Measurements from ENCODE around the gene ZSWIM9. TPM values are rescaled to one million over a fixed set of nuclear protein-coding genes. Genes with fewer than 3 reads are reported as not detected.
A peak's percentile ranks its signal among the peaks of the same experiment; 100 is the strongest.

The ZSWIM9 gene
- total RNA-seq, 6 donors from 2014 or later, result 2.9 to 13.2 (median 8.0) TPM

DNA sequence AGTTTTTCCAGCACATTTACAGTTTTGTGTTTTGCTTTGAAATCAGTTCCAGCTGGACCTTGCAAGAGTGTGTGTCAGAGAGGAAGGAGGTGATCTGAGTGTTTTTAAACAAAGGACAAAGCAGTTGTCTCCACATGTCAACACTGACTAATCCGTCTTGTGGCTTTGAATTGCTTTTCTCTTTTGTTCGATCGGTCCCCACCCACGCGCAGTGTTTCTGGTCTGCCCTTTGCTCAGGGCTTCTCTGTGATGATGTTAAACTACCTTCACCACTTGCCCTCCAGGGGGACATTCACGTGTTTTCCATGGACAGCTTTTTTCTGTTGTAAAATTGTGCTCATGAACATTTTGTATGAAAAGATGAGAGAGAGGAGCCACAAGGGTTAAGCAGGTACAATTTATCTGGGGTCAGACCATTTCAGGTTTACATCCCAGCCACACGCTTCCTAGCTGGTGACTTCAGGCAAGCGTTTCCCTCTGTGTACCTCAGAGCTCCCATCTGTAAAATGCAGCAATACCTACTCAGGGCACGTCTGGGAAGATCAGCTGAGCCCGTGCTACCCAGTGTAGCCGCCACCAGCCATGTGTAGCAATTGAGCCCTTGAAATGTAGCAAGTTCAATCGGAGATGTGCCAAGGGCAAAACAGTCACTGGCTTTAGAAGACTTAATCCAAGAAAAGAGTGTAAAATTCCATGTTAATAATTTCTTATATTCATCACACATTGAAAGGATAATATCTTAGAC lies 46.4 kb upstream of the ZSWIM9 start:
- ATAC-seq (ENCODE audit: low FRiP score in 2 of 2) (no peak), DNase-seq (no peak)
- TF ChIP-seq POLR2A (IDR thresholded peaks at IDR 0.05) (no peak), POLR2AphosphoS5 (IDR thresholded peaks at IDR 0.05) (peak in 1 of 2 donors; percentile 61), CTCF (IDR thresholded peaks at IDR 0.05) (peak in 3 of 6 experiments; percentile 7 to 26 (median 7)), EP300 (IDR thresholded peaks at IDR 0.05) (peak in 1 of 4 donors; percentile 32)
- Histone ChIP-seq H3K4me1 (peaks cover 0 to 17% (median 11%) of the 10 kb centered on the region in 4 donors), H3K27me3 (no peaks in the 10 kb centered on the region), H3K27ac (peak overlapping the region in 2 of 4 donors; percentile 33 to 81), H3K36me3 (peaks cover 0 to 14% (median 10%) of the 10 kb centered on the region in 4 donors), H3K4me3 (no peak overlapping the region), H3K9me3 (no peaks in the 10 kb centered on the region)
- 63 to 72% methylated on average over 12 of the region's 12 CpGs for WGBS, 2 donors

- Histone ChIP-seq H3K27ac (no peak overlapping the region), H3K9me3 (no peaks in the 10 kb centered on the region), H3K36me3 (peaks cover 0 to 32% (median 19%) of the 10 kb centered on the region in 4 donors), H3K4me1 (peaks cover 0 to 13% (median 8%) of the 10 kb centered on the region in 4 donors), H3K27me3 (no peaks in the 10 kb centered on the region), H3K4me3 (no peak overlapping the region)
- ATAC-seq (ENCODE audit: low FRiP score in 2 of 2), result no peak
- no peak for TF ChIP-seq EP300 (IDR thresholded peaks at IDR 0.05)
- TF ChIP-seq POLR2AphosphoS5 (IDR thresholded peaks at IDR 0.05), result no peak
- TF ChIP-seq POLR2A (IDR thresholded peaks at IDR 0.05), result no peak
- TF ChIP-seq CTCF (IDR thresholded peaks at IDR 0.05), result no peak
- no peak for DNase-seq
- WGBS, 2 donors, result 94 to 99% methylated on average over 6 of the region's 6 CpGs
Measured at GRCh38 chr19:48127561-48127960, 42.9 kb upstream of the ZSWIM9 start.

DNA sequence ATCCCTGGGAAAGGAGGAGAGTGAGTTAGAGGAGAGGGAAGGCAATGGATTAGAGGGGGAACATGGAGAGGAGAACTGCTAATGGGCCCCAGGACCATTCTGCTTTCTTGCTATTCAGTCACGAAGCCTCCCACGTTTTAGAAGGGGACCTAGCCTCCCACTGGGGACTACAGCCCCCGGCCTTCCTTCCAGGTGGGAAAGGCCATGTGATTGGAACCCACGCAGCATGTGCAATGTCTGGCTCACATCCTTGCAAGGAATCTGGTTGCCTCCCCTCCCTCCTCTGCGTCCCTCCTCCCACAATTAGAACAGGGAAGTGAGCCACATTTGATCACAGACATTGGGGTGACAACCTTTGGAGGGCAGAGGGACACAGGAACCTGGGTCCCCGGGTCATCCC lies 37.4 kb upstream of the ZSWIM9 start:
- Histone ChIP-seq H3K36me3 (peaks cover 0 to 23% (median 14%) of the 10 kb centered on the region in 4 donors), H3K9me3 (no peaks in the 10 kb centered on the region), H3K4me3 (no peak overlapping the region), H3K4me1 (no peaks in the 10 kb centered on the region), H3K27me3 (no peaks in the 10 kb centered on the region), H3K27ac (no peak overlapping the region)
- 93% methylated on average over 5 to 6 of the region's 6 CpGs for WGBS, 2 donors
- TF ChIP-seq CTCF (IDR thresholded peaks at IDR 0.05) (no peak), POLR2AphosphoS5 (IDR thresholded peaks at IDR 0.05) (no peak), POLR2A (IDR thresholded peaks at IDR 0.05) (no peak), EP300 (IDR thresholded peaks at IDR 0.05) (no peak)
- ATAC-seq (ENCODE audit: low FRiP score in 2 of 2) (no peak), DNase-seq (no peak)

DNA sequence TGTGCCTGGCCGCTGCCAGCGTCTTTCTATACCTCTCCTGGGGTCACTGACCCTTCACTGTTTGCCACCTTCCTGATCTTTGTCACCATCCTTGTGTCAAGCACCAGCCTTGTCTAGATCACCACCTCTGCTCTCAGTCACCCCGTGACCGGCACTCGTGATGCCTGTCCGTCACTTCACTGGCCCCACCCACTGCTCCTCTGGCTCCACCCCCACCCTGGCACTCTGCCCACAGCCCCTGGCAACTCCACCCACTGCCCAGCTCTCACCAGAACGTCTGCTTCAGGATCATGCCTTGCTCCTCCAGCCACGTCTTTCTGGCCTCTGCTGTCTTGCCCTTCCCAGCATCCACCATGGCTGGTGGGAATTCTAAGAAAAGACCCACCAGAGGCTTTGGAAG lies 35.1 kb upstream of the ZSWIM9 start:
- Histone ChIP-seq H3K27me3 (no peaks in the 10 kb centered on the region), H3K27ac (no peak overlapping the region), H3K4me3 (no peak overlapping the region), H3K36me3 (peaks cover 0 to 18% (median 9%) of the 10 kb centered on the region in 4 donors), H3K4me1 (no peaks in the 10 kb centered on the region), H3K9me3 (no peaks in the 10 kb centered on the region)
- WGBS, 2 donors, result 80 to 85% methylated on average over 8 of the region's 8 CpGs
- ATAC-seq (ENCODE audit: low FRiP score in 2 of 2) (no peak), DNase-seq (no peak)
- TF ChIP-seq EP300 (IDR thresholded peaks at IDR 0.05) (no peak), CTCF (IDR thresholded peaks at IDR 0.05) (no peak), POLR2AphosphoS5 (IDR thresholded peaks at IDR 0.05) (no peak), POLR2A (IDR thresholded peaks at IDR 0.05) (no peak)

All from upper lobe of left lung (tissue), 6 donors.